Measurements from ENCODE around the gene SSNA1. TPM values are rescaled to one million over a fixed set of nuclear protein-coding genes. Genes with fewer than 3 reads are reported as not detected.

The SSNA1 gene
- total and polyA plus RNA-seq, 9 of the 15 experiments (the other 6 are each of a cell fraction or from before 2014, with no cell fraction given), result 1.9 to 130 (median 57.1) TPM

- POLR2A ChIA-PET, result interaction anchor here (0.6 kb wide), 2 partner anchors 107 to 454 kb away, joined by 3 to 4 read pairs; partner anchors contain the start of gene TOR4A
- 7% methylated on average over 34 of the region's 41 CpGs for WGBS (ENCODE audit: insufficient coverage, low coverage, missing lambda C conversion rate)
Measured at GRCh38 chr9:137169896-137170358, 18.5 kb upstream of the SSNA1 start, which contains the start of gene LRRC26. Gene LRRC26 (minus strand): TSS chr9:137170051. CDS start chr9:137169943, 108 bp downstream.

More at GRCh38 chr9:137169896-137170358, 18.5 kb upstream of the SSNA1 start, which contains the start of gene LRRC26:
- DNase-seq (ENCODE audit: extremely low read depth in 1 of 4, low spot score in 3 of 4) (peak in 1 of 4 experiments; percentile 25), ATAC-seq (no peak), FAIRE-seq (no peak)
- Histone ChIP-seq H3K9ac (ENCODE audit: insufficient read depth in 1 of 2, low read depth in 2 of 2, low read length in 2 of 2) (peak within 1 kb of the TSS in 1 of 2 experiments; percentile 78; a peak in 1 of 4 replicates), H3K79me2 (ENCODE audit: control insufficient read depth, insufficient read depth, low read length) (no peaks in the 10 kb centered on the region), H3K36me3 (ENCODE audit: control insufficient read depth, insufficient read depth, low read length) (no peaks in the 10 kb centered on the region), H3K27me3 (ENCODE audit: control insufficient read depth in 2 of 2, insufficient read depth in 2 of 2, low read length in 2 of 2) (peaks cover 29 to 47% of the 10 kb centered on the region in 2 experiments; a peak in 4 of 5 replicates), H3K9me1 (ENCODE audit: control insufficient read depth, insufficient read depth, low read length) (no peaks in the 10 kb centered on the region), H2AFZ (ENCODE audit: low read depth, low read length) (no peak within 1 kb of the TSS), H3K4me3 (peak within 1 kb of the TSS; percentile 13; the same call in 1 of the 2 replicates), H4K20me1 (replicated peaks; ENCODE audit: control insufficient read depth, insufficient read depth, low read length) (peaks cover 3% of the 10 kb centered on the region; the same call in 1 of the 2 replicates), H3K4me1 (replicated peaks in 1 of 2; ENCODE audit: control insufficient read depth in 2 of 2, insufficient read depth in 2 of 2, low read length in 2 of 2) (peaks cover 0 to 97% of the 10 kb centered on the region in 2 experiments; a peak in 2 of 5 replicates), H3K27ac (ENCODE audit: extremely low read depth, low read depth, low read length) (no peak within 1 kb of the TSS), H3K9me3 (replicated peaks; ENCODE audit: control insufficient read depth, insufficient read depth, low read depth, low read length) (no peaks in the 10 kb centered on the region), H3K4me2 (ENCODE audit: insufficient read depth, low read length) (0 out of 2 replicates have a peak within 1 kb of the TSS, but pooled peaks have one; percentile 5)
- CTCF ChIA-PET (ENCODE audit: low intra/inter-chr PET ratio), result no interaction called here
- TF ChIP-seq VEZF1 (CRISPR knock-in tag; IDR thresholded peaks at IDR 0.05), result 0 out of 2 replicates have a peak, but pooled peaks have one; percentile 16
- peak; percentile 49 for TF ChIP-seq PCBP1 (IDR thresholded peaks at IDR 0.05; ENCODE audit: low read depth, low read length, poor library complexity, severe bottlenecking)
- TF ChIP-seq CEBPB (tag; IDR thresholded peaks at IDR 0.05), result no peak
- no peak for TF ChIP-seq ZNF431 (CRISPR knock-in tag; IDR thresholded peaks at IDR 0.05)
- in situ Hi-C loops (cut with MboI), result no loop called here
- intact Hi-C loops (cut with micrococcal nuclease), result no loop called here
- no TSS peak for BruUV-seq (replicated peaks)
